H9 (cell line): ENCODE data around the gene EHD1. TPM values are rescaled to one million over a fixed set of nuclear protein-coding genes. Genes with fewer than 3 reads are reported as not detected.
A peak's percentile ranks its signal among the peaks of the same experiment; 100 is the strongest.

Experiments used
- DNase-seq: peaks from one replicate; pipeline ENCODE4 v3.0.0-alpha.2; 2017
- H2AFZ ChIP-seq: one replicate; pipeline ENCODE4 v1.6.1; 2013; ENCODE audit warnings: mild to moderate bottlenecking, low read length, control low read depth, moderate library complexity
- H2AK5ac ChIP-seq: 2 replicates; pipeline ENCODE4 v1.6.1; 2013; ENCODE audit warnings: low read length, control low read depth, mixed read lengths; ENCODE audit not compliant: insufficient read length
- H2BK120ac ChIP-seq: one replicate; pipeline ENCODE4 v1.6.1; 2013; ENCODE audit warnings: low read depth, mild to moderate bottlenecking, low read length, control low read depth, inconsistent platforms; ENCODE audit not compliant: poor library complexity, severe bottlenecking
- H2BK12ac ChIP-seq: 2 replicates; pipeline ENCODE4 v1.6.1; 2013; ENCODE audit warnings: low read length, control low read depth, mixed read lengths, low read depth; ENCODE audit not compliant: insufficient read length
- H2BK15ac ChIP-seq: 2 replicates; pipeline ENCODE4 v1.6.1; 2013; ENCODE audit warnings: low read depth, low read length, control low read depth
- H2BK20ac ChIP-seq: one replicate; pipeline ENCODE4 v1.6.1; 2013; ENCODE audit warnings: low read depth, mild to moderate bottlenecking, low read length, control low read depth, inconsistent platforms; ENCODE audit not compliant: poor library complexity, severe bottlenecking
- H2BK5ac ChIP-seq: 2 replicates; pipeline ENCODE4 v1.6.1; 2013; ENCODE audit warnings: low read length, control low read depth, mixed read lengths; ENCODE audit not compliant: insufficient read length
- H3K14ac ChIP-seq: 2 replicates; pipeline ENCODE4 v1.6.1; 2013; ENCODE audit warnings: low read length, control low read depth; ENCODE audit not compliant: insufficient read depth
- H3K18ac ChIP-seq: 2 replicates; pipeline ENCODE4 v1.6.1; 2013; ENCODE audit warnings: low read depth, mild to moderate bottlenecking, mixed read lengths, low read length, control low read depth; ENCODE audit not compliant: insufficient read length
- H3K23ac ChIP-seq: 2 replicates; pipeline ENCODE4 v1.6.1; 2013; ENCODE audit warnings: low read length, control low read depth, mixed read lengths, low read depth; ENCODE audit not compliant: insufficient read length
- H3K23me2 ChIP-seq: 2 replicates; pipeline ENCODE4 v1.6.1; 2013; ENCODE audit warnings: low read depth, mild to moderate bottlenecking, mixed read lengths, low read length, control low read depth; ENCODE audit not compliant: insufficient read length, poor library complexity, severe bottlenecking
- H3K27ac ChIP-seq: 2 replicates; pipeline ENCODE4 v1.5.1; 2013; ENCODE audit warnings: low read length, control low read depth, mixed read lengths, low read depth; ENCODE audit not compliant: insufficient read length
- H3K27me3 ChIP-seq: 2 replicates; pipeline ENCODE4 v1.6.1; 2013; ENCODE audit warnings: low read length, control low read depth, inconsistent platforms; ENCODE audit not compliant: insufficient read depth
- H3K4ac ChIP-seq: 2 replicates; pipeline ENCODE4 v1.6.1; 2013; ENCODE audit warnings: low read depth, mild to moderate bottlenecking, control low read depth, inconsistent platforms, low read length, moderate library complexity
- H3K4me1 ChIP-seq: 2 replicates; pipeline ENCODE4 v1.6.1; 2013; ENCODE audit warnings: low read length, control low read depth, inconsistent platforms; ENCODE audit not compliant: insufficient read depth
- H3K4me2 ChIP-seq: 2 replicates; pipeline ENCODE4 v1.6.1; 2013; ENCODE audit warnings: low read length, control low read depth, mixed read lengths; ENCODE audit not compliant: insufficient read length, insufficient read depth
- H3K56ac ChIP-seq: 2 replicates; pipeline ENCODE4 v1.6.1; 2013; ENCODE audit warnings: low read depth, mild to moderate bottlenecking, mixed read lengths, low read length, control low read depth; ENCODE audit not compliant: insufficient read length
- H3K79me1 ChIP-seq: 2 replicates; pipeline ENCODE4 v1.6.1; 2013; ENCODE audit warnings: low read depth, mild to moderate bottlenecking, moderate library complexity, low read length, control low read depth, inconsistent platforms; ENCODE audit not compliant: insufficient read depth, poor library complexity, severe bottlenecking
- H3K79me2 ChIP-seq: 2 replicates; pipeline ENCODE4 v1.6.1; 2013; ENCODE audit warnings: low read length, control low read depth, inconsistent platforms; ENCODE audit not compliant: insufficient read depth
- H3K9ac ChIP-seq: 2 replicates; pipeline ENCODE4 v1.6.1; 2013; ENCODE audit warnings: low read length, control low read depth, mixed read lengths; ENCODE audit not compliant: insufficient read length; ENCODE audit errors: extremely low read depth
- H3K9me3 ChIP-seq: one replicate; pipeline ENCODE4 v1.6.1; 2013; ENCODE audit warnings: low read depth, low read length, inconsistent platforms; ENCODE audit not compliant: control insufficient read depth
- H3T11ph ChIP-seq: one replicate; pipeline ENCODE4 v1.6.1; 2013; ENCODE audit warnings: mild to moderate bottlenecking, low read length, control low read depth, inconsistent platforms
- H4K20me1 ChIP-seq: one replicate; pipeline ENCODE4 v1.6.1; 2013; ENCODE audit not compliant: control insufficient read depth, insufficient read length, insufficient read depth
- H4K5ac ChIP-seq: 2 replicates; pipeline ENCODE4 v1.6.1; 2013; ENCODE audit warnings: low read depth, mild to moderate bottlenecking, mixed read lengths, low read length, control low read depth; ENCODE audit not compliant: insufficient read length
- H4K8ac ChIP-seq: replicated peaks from 2 replicates; pipeline ENCODE4 v1.6.1; 2013; ENCODE audit warnings: low read length, control low read depth, mixed read lengths, low read depth; ENCODE audit not compliant: insufficient read length
- H4K91ac ChIP-seq: 2 replicates; pipeline ENCODE4 v1.6.1; 2013; ENCODE audit warnings: low read depth, mild to moderate bottlenecking, moderate library complexity, mixed read lengths, low read length, control low read depth; ENCODE audit not compliant: insufficient read length
- H3K27ac Mint-ChIP-seq, 3 experiments: 2 replicates in 2 of 3; 3 replicates in 1 of 3; pipeline ENCODE4 v1.8.0; 2020 to 2021; ENCODE audit warnings: mixed read lengths in 3 of 3, mild to moderate bottlenecking in 1 of 3, moderate library complexity in 1 of 3
- H3K27me3 Mint-ChIP-seq: 2 replicates; pipeline ENCODE4 v1.8.0; 2021; ENCODE audit warnings: low read depth, mild to moderate bottlenecking, moderate library complexity, mixed read lengths
- H3K36me3 Mint-ChIP-seq, 3 experiments: 2 replicates in 2 of 3; 3 replicates in 1 of 3; pipeline ENCODE4 v1.8.0; 2020 to 2021; ENCODE audit warnings: low read depth in 3 of 3, mixed read lengths in 3 of 3; ENCODE audit not compliant: insufficient read depth in 1 of 3
- H3K4me1 Mint-ChIP-seq, 2 experiments: 2 replicates each; pipeline ENCODE4 v1.8.0; 2020; ENCODE audit warnings: mixed read lengths in 2 of 2
- H3K4me3 Mint-ChIP-seq, 2 experiments: 2 replicates in 1 of 2; 3 replicates in 1 of 2; pipeline ENCODE4 v1.8.0; 2020 to 2021; ENCODE audit warnings: mild to moderate bottlenecking in 2 of 2, mixed read lengths in 2 of 2, moderate library complexity in 1 of 2
- H3K9me3 Mint-ChIP-seq, 2 experiments: 2 replicates in 1 of 2; 3 replicates in 1 of 2; pipeline ENCODE4 v1.8.0; 2020; ENCODE audit warnings: mild to moderate bottlenecking in 2 of 2, mixed read lengths in 2 of 2, moderate library complexity in 1 of 2
- WGBS: extraction: QIAGEN DNeasy Blood & Tissue Kit; methylation state at CpG from one replicate; pipeline ENCODE4 v1.1.7; 2013; ENCODE audit warnings: missing lambda C conversion rate, low lambda C conversion rate, mixed read lengths; ENCODE audit not compliant: insufficient read length; ENCODE audit errors: extremely low coverage; 5-methylcytosine and 5-hydroxymethylcytosine counted together
- total RNA-seq: library from RNA; stranded (reverse); gene quantifications from 2 replicates; pipeline ENCODE4 v1.2.1, GENCODE V29; 2021
- TF ChIP-seq, protein P1 (sequence below): fragments of 200-600 bp; sonication (generic); conservative IDR thresholded peaks from 3 replicates; pipeline ENCODE4 v1.8.0; 2021; ENCODE audit warnings: antibody characterized with exemption, mild to moderate bottlenecking

Gene EHD1
- total RNA-seq, 1 experiment from 2014 or later: 31.0 TPM

DNA sequence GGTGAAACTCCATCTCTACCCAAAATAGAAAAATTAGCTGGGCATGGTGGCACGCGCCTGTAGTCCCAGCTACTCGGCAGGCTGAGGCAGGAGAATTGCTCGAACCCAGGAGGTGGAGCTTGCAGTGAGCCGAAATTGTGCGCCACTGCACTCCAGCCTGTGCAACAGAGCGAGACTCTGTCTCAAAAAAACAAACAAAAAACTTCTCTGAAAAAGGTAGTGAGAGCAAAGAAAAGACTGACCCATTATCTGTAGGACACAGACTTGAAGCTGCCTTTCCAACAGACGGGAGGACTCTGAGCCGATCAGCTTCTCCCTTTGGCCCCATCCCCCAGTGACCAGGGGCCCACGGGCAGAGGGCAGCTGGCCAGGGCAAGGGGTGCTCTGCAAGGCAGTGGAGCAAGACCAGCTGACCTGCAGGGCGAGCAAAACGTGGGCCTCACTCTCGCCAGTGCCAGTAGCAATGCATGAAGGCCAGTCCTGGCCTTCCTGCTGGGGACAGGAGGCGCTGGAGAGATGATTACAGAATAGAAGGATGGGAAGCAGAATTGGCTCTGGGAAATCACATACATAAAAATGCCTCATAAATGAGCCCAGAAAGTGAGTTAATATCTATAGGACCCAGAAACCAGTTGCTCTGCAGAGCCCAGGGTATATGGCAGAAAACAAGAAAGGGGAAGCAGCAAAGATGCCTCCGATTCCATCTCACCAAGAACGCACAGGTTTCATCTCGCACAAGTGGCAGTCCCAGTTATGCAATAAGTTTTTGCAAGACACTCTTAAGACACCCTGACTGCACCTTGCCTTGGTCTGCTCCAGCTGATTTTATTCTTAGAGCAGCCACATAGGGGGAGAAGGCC is 2.8 kb downstream of the EHD1 start:
- Mint-ChIP-seq H3K36me3 (peaks cover 4 to 14% (median 8%) of the 10 kb centered on the region in 3 experiments; a peak in 6 of 7 replicates), H3K9me3 (no peaks in the 10 kb centered on the region; a peak in 1 of 5 replicates), H3K27me3 (peaks cover 8% of the 10 kb centered on the region), H3K27ac (no peak overlapping the region), H3K4me3 (0 out of 5 replicates have a peak overlapping the region, but pooled peaks of 1 of the 2 experiments have one; percentile 32), H3K4me1 (peaks cover 23 to 26% of the 10 kb centered on the region in 2 experiments)
- no peaks in the 10 kb centered on the region; the same call in 1 of the 2 replicates for H3K4me1 ChIP-seq
- H3K4me2 ChIP-seq: no peak overlapping the region
- H3K79me1 ChIP-seq: no peaks in the 10 kb centered on the region
- no peak overlapping the region for H3T11ph ChIP-seq
- H3K23me2 ChIP-seq: peaks cover 19% of the 10 kb centered on the region
- no peak for DNase-seq
- no peak overlapping the region for H3K18ac ChIP-seq
- H3K9me3 ChIP-seq: no peaks in the 10 kb centered on the region
- TF ChIP-seq, protein P1, sequence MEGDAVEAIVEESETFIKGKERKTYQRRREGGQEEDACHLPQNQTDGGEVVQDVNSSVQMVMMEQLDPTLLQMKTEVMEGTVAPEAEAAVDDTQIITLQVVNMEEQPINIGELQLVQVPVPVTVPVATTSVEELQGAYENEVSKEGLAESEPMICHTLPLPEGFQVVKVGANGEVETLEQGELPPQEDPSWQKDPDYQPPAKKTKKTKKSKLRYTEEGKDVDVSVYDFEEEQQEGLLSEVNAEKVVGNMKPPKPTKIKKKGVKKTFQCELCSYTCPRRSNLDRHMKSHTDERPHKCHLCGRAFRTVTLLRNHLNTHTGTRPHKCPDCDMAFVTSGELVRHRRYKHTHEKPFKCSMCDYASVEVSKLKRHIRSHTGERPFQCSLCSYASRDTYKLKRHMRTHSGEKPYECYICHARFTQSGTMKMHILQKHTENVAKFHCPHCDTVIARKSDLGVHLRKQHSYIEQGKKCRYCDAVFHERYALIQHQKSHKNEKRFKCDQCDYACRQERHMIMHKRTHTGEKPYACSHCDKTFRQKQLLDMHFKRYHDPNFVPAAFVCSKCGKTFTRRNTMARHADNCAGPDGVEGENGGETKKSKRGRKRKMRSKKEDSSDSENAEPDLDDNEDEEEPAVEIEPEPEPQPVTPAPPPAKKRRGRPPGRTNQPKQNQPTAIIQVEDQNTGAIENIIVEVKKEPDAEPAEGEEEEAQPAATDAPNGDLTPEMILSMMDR: no peak
- H4K91ac ChIP-seq: no peak overlapping the region
- H3K27ac ChIP-seq: no peak overlapping the region
- H3K14ac ChIP-seq: no peak overlapping the region
- no peaks in the 10 kb centered on the region for H3K27me3 ChIP-seq
- no peak overlapping the region for H3K4ac ChIP-seq
- H4K20me1 ChIP-seq: no peaks in the 10 kb centered on the region
- no peak overlapping the region for H2BK5ac ChIP-seq
- H2BK12ac ChIP-seq: no peak overlapping the region
- no peak overlapping the region for H3K23ac ChIP-seq
- no peak overlapping the region for H3K9ac ChIP-seq
- H3K56ac ChIP-seq: no peak overlapping the region
- H2BK120ac ChIP-seq: no peak overlapping the region
- no peak overlapping the region for H2BK15ac ChIP-seq
- no peak overlapping the region for H2BK20ac ChIP-seq
- H2AK5ac ChIP-seq: no peak overlapping the region
- H2AFZ ChIP-seq: no peak overlapping the region
- WGBS: no CpG with 5 or more reads among the region's 17 CpGs
- H3K79me2 ChIP-seq: no peaks in the 10 kb centered on the region
- no peak overlapping the region for H4K5ac ChIP-seq
- H4K8ac ChIP-seq: no peak overlapping the region
